GM18498 (cell line): ENCODE results near the gene PRMT1.
"Not testable (repeated sequence)": the region's sequence is repeated elsewhere in the genome, so short reads cannot be mapped to it uniquely, and the experiment has no call there.

Source experiments
- ATAC-seq: cut with Tn5 transposase; IDR thresholded peaks from one replicate; pipeline ENCODE4 v1.9.1; 2021; ENCODE audit warnings: mild to moderate bottlenecking, moderate library complexity; ENCODE audit not compliant: unreplicated experiment

The PRMT1 gene

GRCh38 chr19:49677231-49677900 is at the start of gene PRMT1:
Gene PRMT1 (plus strand): TSS chr19:49677271. CDS start chr19:49677281, 10 bp downstream.
- ATAC-seq: peak; percentile 16

GRCh38 chr19:49629659-49630058 is 47.4 kb upstream of the PRMT1 start:
- ATAC-seq: no peak

GRCh38 chr19:49631014-49631588 is 46.0 kb upstream of the PRMT1 start:
- ATAC-seq: no peak

GRCh38 chr19:49631610-49632192 is 45.4 kb upstream of the PRMT1 start:
- no peak for ATAC-seq

- ATAC-seq: no peak
Observed at GRCh38 chr19:49632576-49632975, 44.5 kb upstream of the PRMT1 start.

- ATAC-seq: not testable (repeated sequence)
Observed at GRCh38 chr19:49633273-49633672, 43.8 kb upstream of the PRMT1 start.

- ATAC-seq: no peak
Observed at GRCh38 chr19:49635530-49636232, 41.4 kb upstream of the PRMT1 start.

GRCh38 chr19:49636233-49636932 is 40.7 kb upstream of the PRMT1 start:
- ATAC-seq: no peak

- no peak for ATAC-seq
Observed at GRCh38 chr19:49637821-49638738, 39.0 kb upstream of the PRMT1 start.

- no peak for ATAC-seq
Observed at GRCh38 chr19:49639401-49640112, 37.5 kb upstream of the PRMT1 start.

GRCh38 chr19:49640113-49640898 is 36.8 kb upstream of the PRMT1 start, which contains the start of gene RRAS:
Gene RRAS (minus strand): TSS chr19:49640143. CDS start chr19:49640098, 45 bp downstream.
- ATAC-seq: peak; percentile 60

GRCh38 chr19:49641688-49642491 is 35.2 kb upstream of the PRMT1 start, which contains the start of gene SCAF1:
Gene SCAF1 (plus strand): TSS chr19:49642209. CDS start chr19:49645027, 2,818 bp downstream.
- ATAC-seq: peak; percentile 55

- ATAC-seq: no peak
Observed at GRCh38 chr19:49642492-49643035, 34.5 kb upstream of the PRMT1 start.

- ATAC-seq: no peak
Observed at GRCh38 chr19:49643466-49643865, 33.6 kb upstream of the PRMT1 start.

GRCh38 chr19:49645592-49645991 is 31.5 kb upstream of the PRMT1 start:
- no peak for ATAC-seq

GRCh38 chr19:49645995-49646394 is 31.1 kb upstream of the PRMT1 start:
- no peak for ATAC-seq

- ATAC-seq: no peak
Observed at GRCh38 chr19:49646586-49646985, 30.5 kb upstream of the PRMT1 start.
